Measurements from ENCODE around the gene SERPINA9.
"Not testable (repeated sequence)": the region's sequence is repeated elsewhere in the genome, so short reads cannot be mapped to it uniquely, and the experiment has no call there.

Gene SERPINA9

GRCh38 chr14:94484481-94484880 is 8.5 kb upstream of the SERPINA9 start:
- Histone ChIP-seq H3K4me3 (ENCODE audit: insufficient read depth, low read length, poor library complexity, severe bottlenecking) (no peak overlapping the region), H4K20me1 (ENCODE audit: low read depth, low read length) (no peaks in the 10 kb centered on the region), H3K27ac (ENCODE audit: low read depth, low read length) (peak overlapping the region; percentile 91), H2AFZ (ENCODE audit: low read depth, low read length, severe bottlenecking) (no peak overlapping the region), H3K27me3 (ENCODE audit: low read length) (no peaks in the 10 kb centered on the region), H3K9ac (ENCODE audit: low read length) (no peak overlapping the region), H3K36me3 (ENCODE audit: low read length) (no peaks in the 10 kb centered on the region), H3K4me2 (ENCODE audit: low read depth, low read length, poor library complexity, severe bottlenecking) (peak overlapping the region; percentile 56), H3K9me2 (replicated peaks; ENCODE audit: insufficient read depth, low read length) (no peaks in the 10 kb centered on the region), H3F3A (ENCODE audit: insufficient read depth) (peaks cover 24% of the 10 kb centered on the region; the same call in 1 of the 2 replicates), H3K79me2 (ENCODE audit: insufficient read depth, low read length) (no peaks in the 10 kb centered on the region), H3K9me3 (ENCODE audit: insufficient read depth, low read length) (no peaks in the 10 kb centered on the region)
- TF ChIP-seq CTCF (IDR thresholded peaks at IDR 0.05; ENCODE audit: insufficient read depth, low read length, poor library complexity, severe bottlenecking) (no peak), EZH2phosphoT487 (conservative IDR thresholded peaks at IDR 0.05; ENCODE audit: low read length) (no peak)

DNA sequence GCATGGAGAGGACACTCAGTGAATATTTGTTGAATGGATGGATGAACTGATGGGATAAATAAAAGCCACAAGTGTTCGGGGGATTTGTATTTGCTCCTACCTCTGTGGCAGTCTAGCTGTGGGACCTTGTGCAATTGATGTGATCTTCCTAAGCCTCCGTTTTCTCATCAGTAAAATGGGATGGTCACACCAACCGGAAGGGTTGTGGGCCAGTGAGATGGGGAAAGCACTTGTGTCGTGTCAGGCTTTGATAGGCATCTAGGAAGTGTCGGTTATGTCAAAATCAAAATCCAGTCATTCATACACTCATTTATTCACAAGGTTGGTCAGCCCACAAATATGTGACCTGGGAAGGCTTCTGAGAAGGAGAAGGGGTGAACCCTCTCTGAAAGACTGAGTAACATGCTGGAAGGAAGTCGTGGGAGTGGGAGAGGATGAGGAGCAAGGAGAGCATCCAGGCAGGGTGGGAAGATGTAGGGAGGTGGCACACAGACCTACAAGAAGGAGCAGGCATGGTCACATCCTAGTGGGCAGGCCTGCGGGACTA is 7.8 kb upstream of the SERPINA9 start:
- no peak overlapping the region for H2AFZ ChIP-seq (ENCODE audit: low read depth, low read length, severe bottlenecking)
- H4K20me1 ChIP-seq (ENCODE audit: low read depth, low read length): no peaks in the 10 kb centered on the region
- peaks cover 24% of the 10 kb centered on the region; the same call in 1 of the 2 replicates for H3F3A ChIP-seq (ENCODE audit: insufficient read depth)
- no peaks in the 10 kb centered on the region for H3K27me3 ChIP-seq (ENCODE audit: low read length)
- H3K9me2 ChIP-seq (replicated peaks; ENCODE audit: insufficient read depth, low read length): no peaks in the 10 kb centered on the region
- no peaks in the 10 kb centered on the region for H3K79me2 ChIP-seq (ENCODE audit: insufficient read depth, low read length)
- H3K27ac ChIP-seq (ENCODE audit: low read depth, low read length): peak overlapping the region; percentile 91
- peak overlapping the region; percentile 52; the same call in 1 of the 2 replicates for H3K9ac ChIP-seq (ENCODE audit: low read length)
- peaks cover under 1% of the 10 kb centered on the region; the same call in 1 of the 2 replicates for H3K9me3 ChIP-seq (ENCODE audit: insufficient read depth, low read length)
- H3K4me3 ChIP-seq (ENCODE audit: insufficient read depth, low read length, poor library complexity, severe bottlenecking): no peak overlapping the region
- H3K36me3 ChIP-seq (ENCODE audit: low read length): no peaks in the 10 kb centered on the region
- TF ChIP-seq CTCF (IDR thresholded peaks at IDR 0.05; ENCODE audit: insufficient read depth, low read length, poor library complexity, severe bottlenecking): no peak
- no peak for TF ChIP-seq EZH2phosphoT487 (conservative IDR thresholded peaks at IDR 0.05; ENCODE audit: low read length)
- H3K4me2 ChIP-seq (ENCODE audit: low read depth, low read length, poor library complexity, severe bottlenecking): peak overlapping the region; percentile 56

DNA sequence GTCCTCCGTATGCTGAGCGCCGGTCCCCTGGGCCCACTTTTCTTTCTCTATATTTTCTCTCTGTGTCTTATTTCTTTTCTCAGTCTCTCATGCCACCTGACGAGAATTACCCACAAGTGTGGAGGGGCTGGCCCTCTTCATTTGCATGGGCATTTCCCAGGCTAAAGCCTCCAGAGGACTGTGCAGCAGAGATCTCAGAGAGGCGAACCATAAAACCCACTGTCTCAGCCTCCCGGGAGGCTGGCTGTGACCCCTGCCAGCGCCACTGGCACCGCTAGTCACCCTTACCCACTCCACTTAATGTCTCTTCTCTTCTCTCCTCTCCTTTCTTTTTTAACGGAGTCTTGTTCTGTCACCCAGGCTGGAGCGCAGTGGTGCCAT is 7.1 kb upstream of the SERPINA9 start:
- Histone ChIP-seq H3K79me2 (ENCODE audit: insufficient read depth, low read length) (no peaks in the 10 kb centered on the region), H3K9ac (ENCODE audit: low read length) (peak overlapping the region; percentile 52), H3K9me3 (ENCODE audit: insufficient read depth, low read length) (peaks cover 4% of the 10 kb centered on the region; the same call in 1 of the 2 replicates), H3K4me2 (ENCODE audit: low read depth, low read length, poor library complexity, severe bottlenecking) (peak overlapping the region; percentile 56), H3K27ac (ENCODE audit: low read depth, low read length) (peak overlapping the region; percentile 91), H3F3A (ENCODE audit: insufficient read depth) (peaks cover 24% of the 10 kb centered on the region; the same call in 1 of the 2 replicates), H3K9me2 (replicated peaks; ENCODE audit: insufficient read depth, low read length) (no peaks in the 10 kb centered on the region), H3K4me3 (ENCODE audit: insufficient read depth, low read length, poor library complexity, severe bottlenecking) (peak overlapping the region; percentile 10), H3K36me3 (ENCODE audit: low read length) (peaks cover 4% of the 10 kb centered on the region; the same call in 1 of the 2 replicates), H2AFZ (ENCODE audit: low read depth, low read length, severe bottlenecking) (no peak overlapping the region), H4K20me1 (ENCODE audit: low read depth, low read length) (no peaks in the 10 kb centered on the region), H3K27me3 (ENCODE audit: low read length) (no peaks in the 10 kb centered on the region)
- TF ChIP-seq EZH2phosphoT487 (conservative IDR thresholded peaks at IDR 0.05; ENCODE audit: low read length) (no peak), CTCF (IDR thresholded peaks at IDR 0.05; ENCODE audit: insufficient read depth, low read length, poor library complexity, severe bottlenecking) (no peak)

GRCh38 chr14:94482132-94483070 is 6.4 kb upstream of the SERPINA9 start:
- Histone ChIP-seq H3F3A (ENCODE audit: insufficient read depth) (peaks cover 25% of the 10 kb centered on the region; the same call in 1 of the 2 replicates), H3K27ac (ENCODE audit: low read depth, low read length) (peak overlapping the region; percentile 91), H3K4me2 (ENCODE audit: low read depth, low read length, poor library complexity, severe bottlenecking) (peak overlapping the region; percentile 56), H3K9ac (ENCODE audit: low read length) (peak overlapping the region; percentile 52)
- H3K36me3 ChIP-seq (ENCODE audit: low read length); H4K20me1 ChIP-seq (ENCODE audit: low read depth, low read length); H2AFZ ChIP-seq (ENCODE audit: low read depth, low read length, severe bottlenecking); H3K4me3 ChIP-seq (ENCODE audit: insufficient read depth, low read length, poor library complexity, severe bottlenecking); H3K9me3 ChIP-seq (ENCODE audit: insufficient read depth, low read length); H3K9me2 ChIP-seq (replicated peaks; ENCODE audit: insufficient read depth, low read length); H3K79me2 ChIP-seq (ENCODE audit: insufficient read depth, low read length); H3K27me3 ChIP-seq (ENCODE audit: low read length): not testable (repeated sequence)

All from SU-DHL-6 (cell line).